Central memory CD8-positive, alpha-beta T cell (primary cell): ENCODE data around the gene TOLLIP.

ENCODE experiments used
- ATAC-seq: fragments of 150-1000 bp; cut with Tn5 transposase; replicated peaks from 2 replicates; pipeline ENCODE4 v1.10.0; 2022; ENCODE audit warnings: mild to moderate bottlenecking, moderate FRiP score, moderate number of reproducible peaks; ENCODE audit not compliant: poor library complexity, severe bottlenecking; ENCODE audit errors: extremely low read depth
- DNase-seq, 2 donors: peaks; one replicate each; pipeline ENCODE4 v3.0.0; 2021; ENCODE audit warnings: low spot score in 2 of 2
- H3K27ac Mint-ChIP-seq: one replicate; pipeline ENCODE4 v1.8.0; 2022; ENCODE audit warnings: low read depth, mild to moderate bottlenecking, moderate library complexity, mixed read lengths
- H3K27me3 Mint-ChIP-seq: one replicate; pipeline ENCODE4 v1.8.0; 2022; ENCODE audit warnings: mixed read lengths
- H3K36me3 Mint-ChIP-seq: one replicate; pipeline ENCODE4 v1.8.0; 2022; ENCODE audit warnings: mild to moderate bottlenecking, moderate library complexity, mixed read lengths; ENCODE audit not compliant: insufficient read depth
- H3K4me1 Mint-ChIP-seq: one replicate; pipeline ENCODE4 v1.8.0; 2022; ENCODE audit warnings: mixed read lengths
- H3K4me3 Mint-ChIP-seq: one replicate; pipeline ENCODE4 v1.8.0; 2022; ENCODE audit warnings: mild to moderate bottlenecking, moderate library complexity, mixed read lengths
- H3K9me3 Mint-ChIP-seq: one replicate; pipeline ENCODE4 v1.8.0; 2022; ENCODE audit warnings: mixed read lengths

Gene TOLLIP

GRCh38 chr11:1323774-1324173 is 14.3 kb upstream of the TOLLIP start:
- Mint-ChIP-seq H3K4me3 (no peak overlapping the region), H3K27me3 (peaks cover 81% of the 10 kb centered on the region), H3K36me3 (peaks cover 5% of the 10 kb centered on the region), H3K9me3 (no peaks in the 10 kb centered on the region), H3K4me1 (no peaks in the 10 kb centered on the region), H3K27ac (no peak overlapping the region)
- DNase-seq (no peak), ATAC-seq (no peak)

GRCh38 chr11:1317993-1318392 is 8.6 kb upstream of the TOLLIP start:
- H3K4me1 Mint-ChIP-seq, result no peaks in the 10 kb centered on the region
- no peaks in the 10 kb centered on the region for H3K9me3 Mint-ChIP-seq
- DNase-seq, result no peak
- H3K36me3 Mint-ChIP-seq, result no peaks in the 10 kb centered on the region
- ATAC-seq, result no peak
- no peak overlapping the region for H3K27ac Mint-ChIP-seq
- H3K4me3 Mint-ChIP-seq, result no peak overlapping the region
- peaks cover 44% of the 10 kb centered on the region for H3K27me3 Mint-ChIP-seq

GRCh38 chr11:1317432-1317831 is 8.0 kb upstream of the TOLLIP start:
- no peak overlapping the region for H3K27ac Mint-ChIP-seq
- H3K4me3 Mint-ChIP-seq, result no peak overlapping the region
- no peaks in the 10 kb centered on the region for H3K9me3 Mint-ChIP-seq
- peaks cover 39% of the 10 kb centered on the region for H3K27me3 Mint-ChIP-seq
- no peak for DNase-seq
- H3K36me3 Mint-ChIP-seq, result no peaks in the 10 kb centered on the region
- no peak for ATAC-seq
- no peaks in the 10 kb centered on the region for H3K4me1 Mint-ChIP-seq

- DNase-seq, result peak in 1 of 2 donors; percentile 40
- no peaks in the 10 kb centered on the region for H3K9me3 Mint-ChIP-seq
- peak; percentile 7 for ATAC-seq
- H3K36me3 Mint-ChIP-seq, result peaks cover 21% of the 10 kb centered on the region
- H3K4me3 Mint-ChIP-seq, result peak overlapping the region; percentile 81
- H3K4me1 Mint-ChIP-seq, result peaks cover 32% of the 10 kb centered on the region
- H3K27ac Mint-ChIP-seq, result peak overlapping the region; percentile 90
- no peaks in the 10 kb centered on the region for H3K27me3 Mint-ChIP-seq
Measured at GRCh38 chr11:1310772-1311468, 1.5 kb upstream of the TOLLIP start.

GRCh38 chr11:1310318-1310687 is 871 bp upstream of the TOLLIP start:
- peaks cover 24% of the 10 kb centered on the region for H3K36me3 Mint-ChIP-seq
- no peaks in the 10 kb centered on the region for H3K9me3 Mint-ChIP-seq
- DNase-seq, result no peak
- peak overlapping the region; percentile 90 for H3K27ac Mint-ChIP-seq
- H3K27me3 Mint-ChIP-seq, result no peaks in the 10 kb centered on the region
- H3K4me3 Mint-ChIP-seq, result peak overlapping the region; percentile 81
- peaks cover 32% of the 10 kb centered on the region for H3K4me1 Mint-ChIP-seq
- no peak for ATAC-seq

GRCh38 chr11:1308743-1309497 is 512 bp downstream of the TOLLIP start:
- peak overlapping the region; percentile 81 for H3K4me3 Mint-ChIP-seq

GRCh38 chr11:1307998-1308742 is 1.3 kb downstream of the TOLLIP start:
- Mint-ChIP-seq H3K4me1 (peaks cover 35% of the 10 kb centered on the region), H3K36me3 (peaks cover 26% of the 10 kb centered on the region), H3K27ac (peak overlapping the region; percentile 49), H3K4me3 (peak overlapping the region; percentile 77), H3K9me3 (no peaks in the 10 kb centered on the region), H3K27me3 (no peaks in the 10 kb centered on the region)
- ATAC-seq (no peak), DNase-seq (no peak)

More at GRCh38 chr11:1308743-1309497, 512 bp downstream of the TOLLIP start:
- Mint-ChIP-seq H3K36me3 (peaks cover 24% of the 10 kb centered on the region), H3K4me1 (peaks cover 32% of the 10 kb centered on the region), H3K27me3 (no peaks in the 10 kb centered on the region), H3K9me3 (no peaks in the 10 kb centered on the region), H3K27ac (peak overlapping the region; percentile 87)
- ATAC-seq (peak; percentile 9), DNase-seq (no peak)

- Mint-ChIP-seq H3K4me3 (peak overlapping the region; percentile 77), H3K27me3 (no peaks in the 10 kb centered on the region)
Measured at GRCh38 chr11:1307163-1307870, 2.1 kb downstream of the TOLLIP start.

GRCh38 chr11:1306186-1307162 is 3.0 kb downstream of the TOLLIP start:
- no peak overlapping the region for H3K27ac Mint-ChIP-seq
- H3K27me3 Mint-ChIP-seq, result no peaks in the 10 kb centered on the region
- H3K9me3 Mint-ChIP-seq, result no peaks in the 10 kb centered on the region
- H3K4me3 Mint-ChIP-seq, result peak overlapping the region; percentile 77
- peaks cover 26% of the 10 kb centered on the region for H3K36me3 Mint-ChIP-seq
- ATAC-seq, result no peak
- H3K4me1 Mint-ChIP-seq, result peaks cover 44% of the 10 kb centered on the region
- DNase-seq, result peak in 1 of 2 donors; percentile 8

More at GRCh38 chr11:1307163-1307870, 2.1 kb downstream of the TOLLIP start:
- no peak overlapping the region for H3K27ac Mint-ChIP-seq
- DNase-seq, result no peak
- H3K9me3 Mint-ChIP-seq, result no peaks in the 10 kb centered on the region
- H3K36me3 Mint-ChIP-seq, result peaks cover 26% of the 10 kb centered on the region
- peaks cover 42% of the 10 kb centered on the region for H3K4me1 Mint-ChIP-seq
- ATAC-seq, result no peak

- no peak overlapping the region for H3K4me3 Mint-ChIP-seq
- no peak overlapping the region for H3K27ac Mint-ChIP-seq
- H3K4me1 Mint-ChIP-seq, result peaks cover 38% of the 10 kb centered on the region
- H3K36me3 Mint-ChIP-seq, result peaks cover 18% of the 10 kb centered on the region
- no peak for ATAC-seq
- peak in 1 of 2 donors; percentile 12 for DNase-seq
- no peaks in the 10 kb centered on the region for H3K27me3 Mint-ChIP-seq
- no peaks in the 10 kb centered on the region for H3K9me3 Mint-ChIP-seq
Measured at GRCh38 chr11:1305501-1306056, 3.9 kb downstream of the TOLLIP start.

- Mint-ChIP-seq H3K27me3 (no peaks in the 10 kb centered on the region), H3K27ac (no peak overlapping the region), H3K4me3 (no peak overlapping the region), H3K4me1 (peaks cover 34% of the 10 kb centered on the region), H3K9me3 (no peaks in the 10 kb centered on the region), H3K36me3 (peaks cover 15% of the 10 kb centered on the region)
- no peak for ATAC-seq
- peak in 1 of 2 donors; percentile 8 for DNase-seq
Measured at GRCh38 chr11:1305063-1305495, 4.4 kb downstream of the TOLLIP start.
